DND-41 (cell line): ENCODE measurements around the gene TMEM144.

Source experiments
- EZH2 ChIP-seq: IDR thresholded peaks from 3 replicates; pipeline ENCODE4 v1.6.1; 2012; ENCODE audit warnings: borderline replicate concordance, low read depth, mild to moderate bottlenecking, moderate library complexity, low read length, inconsistent platforms; ENCODE audit not compliant: severe bottlenecking
- TF ChIP-seq, protein P1 (sequence below): IDR thresholded peaks from 2 replicates; pipeline ENCODE4 v1.5.1; 2012; ENCODE audit warnings: borderline replicate concordance, low read length, moderate library complexity, mild to moderate bottlenecking; ENCODE audit not compliant: poor library complexity, severe bottlenecking; ENCODE audit errors: extremely low read depth

- TF ChIP-seq, protein P1, sequence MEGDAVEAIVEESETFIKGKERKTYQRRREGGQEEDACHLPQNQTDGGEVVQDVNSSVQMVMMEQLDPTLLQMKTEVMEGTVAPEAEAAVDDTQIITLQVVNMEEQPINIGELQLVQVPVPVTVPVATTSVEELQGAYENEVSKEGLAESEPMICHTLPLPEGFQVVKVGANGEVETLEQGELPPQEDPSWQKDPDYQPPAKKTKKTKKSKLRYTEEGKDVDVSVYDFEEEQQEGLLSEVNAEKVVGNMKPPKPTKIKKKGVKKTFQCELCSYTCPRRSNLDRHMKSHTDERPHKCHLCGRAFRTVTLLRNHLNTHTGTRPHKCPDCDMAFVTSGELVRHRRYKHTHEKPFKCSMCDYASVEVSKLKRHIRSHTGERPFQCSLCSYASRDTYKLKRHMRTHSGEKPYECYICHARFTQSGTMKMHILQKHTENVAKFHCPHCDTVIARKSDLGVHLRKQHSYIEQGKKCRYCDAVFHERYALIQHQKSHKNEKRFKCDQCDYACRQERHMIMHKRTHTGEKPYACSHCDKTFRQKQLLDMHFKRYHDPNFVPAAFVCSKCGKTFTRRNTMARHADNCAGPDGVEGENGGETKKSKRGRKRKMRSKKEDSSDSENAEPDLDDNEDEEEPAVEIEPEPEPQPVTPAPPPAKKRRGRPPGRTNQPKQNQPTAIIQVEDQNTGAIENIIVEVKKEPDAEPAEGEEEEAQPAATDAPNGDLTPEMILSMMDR, result no peak
- no peak for TF ChIP-seq EZH2
These were observed 75.3 kb downstream of the TMEM144 start for GRCh38 chr4:158285429-158286216.
